Right cardiac atrium (tissue), 5 donors: ENCODE data around the gene ZNF273. TPM values are rescaled to one million over a fixed set of nuclear protein-coding genes. Genes with fewer than 3 reads are reported as not detected.
A peak's percentile ranks its signal among the peaks of the same experiment; 100 is the strongest.
"Not testable (repeated sequence)": the region's sequence is repeated elsewhere in the genome, so short reads cannot be mapped to it uniquely, and the experiment has no call there.

ENCODE experiments used
- ATAC-seq, 2 donors: fragments of 200-7000 bp; cut with Tn5 transposase; one replicate each; pipeline versions ENCODE4 v1.8.0 to v1.9.1; 2020; ENCODE audit warnings: moderate library complexity in 2 of 2, mild to moderate bottlenecking in 1 of 2
- DNase-seq, 3 donors: peaks; one replicate each; pipeline ENCODE4 v3.0.0-alpha.2; 2020
- H3K27ac ChIP-seq: one replicate; pipeline ENCODE4 v1.5.1; 2013; ENCODE audit warnings: mild to moderate bottlenecking, low read length, control low read depth, moderate library complexity
- H3K27me3 ChIP-seq: one replicate; pipeline ENCODE4 v1.6.1; 2013; ENCODE audit not compliant: control insufficient read depth, insufficient read depth
- H3K4me1 ChIP-seq: one replicate; pipeline ENCODE4 v1.6.1; 2013; ENCODE audit warnings: low read length; ENCODE audit not compliant: control insufficient read depth, insufficient read depth
- H3K4me3 ChIP-seq: one replicate; pipeline ENCODE4 v1.5.1; 2013; ENCODE audit warnings: low read length, control low read depth
- H3K9me3 ChIP-seq: one replicate; pipeline ENCODE4 v1.6.1; 2013; ENCODE audit warnings: low read length; ENCODE audit not compliant: control insufficient read depth
- WGBS: extraction: QIAGEN DNeasy Blood & Tissue Kit; methylation state at CpG from one replicate; pipeline ENCODE4 v1.1.7; 2013; 5-methylcytosine and 5-hydroxymethylcytosine counted together
- intact Hi-C, 4 donors: fragments of 100-400 bp; cut with DNase I; formaldehyde crosslinking; loops; one replicate each; pipeline versions ENCODE4 v1.11.0 to v1.14.0; 2022 to 2023
- polyA plus RNA-seq: library from polyadenylated mRNA; stranded (reverse); fragments of 200-250 nt; gene quantifications from one replicate; pipeline ENCODE4 v1.2.3, GENCODE V29; 2013
- total RNA-seq, 4 donors: library from RNA; stranded (reverse); fragmentation: NEBNext Ultra II Directional; extraction: Animal tissue kit (Norgen Biotek cat#: 25700); gene quantifications; one replicate each; pipeline ENCODE4 v1.2.1, GENCODE V29; 2021
- donor health status: healthy with polysubstance abuse.
- donor health status: DM: no; HTN: yes; CAD: no.
- donor health status: DM: no; HTN: no; CAD: no.
- donor health status: DM: no; HTN: yes; CAD: no; lungs with severe emphysema.
- donor health status: DM: yes; HTN: yes; CAD: no.

The ZNF273 gene
- total and polyA plus RNA-seq, 5 donors = 2.6 to 3.9 (median 3.1) TPM

- not testable (repeated sequence) for ATAC-seq, H3K4me3 ChIP-seq, H3K27ac ChIP-seq, H3K4me1 ChIP-seq, H3K27me3 ChIP-seq, DNase-seq, H3K9me3 ChIP-seq
- 50% methylated on average over 9 of the region's 9 CpGs for WGBS
- intact Hi-C loops = loop anchor here in 3 of 4 donors (2.0 to 10.0 kb wide), 3 partner anchors 264 to 356 kb away; no protein-coding TSS in a partner anchor
These were observed 47.6 kb downstream of the ZNF273 start for GRCh38 chr7:64950673-64951072.

- ATAC-seq = peak; percentile 45 to 61
These were observed 48.3 kb downstream of the ZNF273 start for GRCh38 chr7:64951250-64951848.

GRCh38 chr7:64959072-64959747 lies 56.1 kb downstream of the ZNF273 start:
- intact Hi-C loops = loop anchor here in 2 of 4 donors (10.0 kb wide), 2 partner anchors 256 to 346 kb away; no protein-coding TSS in a partner anchor
- Histone ChIP-seq H3K27ac (no peak overlapping the region), H3K4me3 (no peak overlapping the region), H3K9me3 (no peaks in the 10 kb centered on the region), H3K4me1 (no peaks in the 10 kb centered on the region), H3K27me3 (no peaks in the 10 kb centered on the region)
- DNase-seq (no peak), ATAC-seq (peak in 1 of 2 donors; percentile 37)
- 79% methylated on average over 3 of the region's 3 CpGs for WGBS

More at GRCh38 chr7:64951250-64951848, 48.3 kb downstream of the ZNF273 start:
- no peak for DNase-seq
- Histone ChIP-seq H3K4me3 (no peak overlapping the region), H3K27me3 (no peaks in the 10 kb centered on the region), H3K27ac (no peak overlapping the region), H3K9me3 (no peaks in the 10 kb centered on the region), H3K4me1 (no peaks in the 10 kb centered on the region)
- 1% methylated on average over 1 of the region's 1 CpG for WGBS
- intact Hi-C loops = loop anchor here in 3 of 4 donors (2.0 to 10.0 kb wide), 3 partner anchors 263 to 355 kb away; no protein-coding TSS in a partner anchor

- no peaks in the 10 kb centered on the region for H3K4me1 ChIP-seq
- H3K27ac ChIP-seq = no peak overlapping the region
- no peaks in the 10 kb centered on the region for H3K27me3 ChIP-seq
- DNase-seq = no peak
- no peak for ATAC-seq
- intact Hi-C loops = no loop called here
- H3K4me3 ChIP-seq = no peak overlapping the region
- H3K9me3 ChIP-seq = no peaks in the 10 kb centered on the region
These were observed 62.5 kb downstream of the ZNF273 start for GRCh38 chr7:64965594-64965993.

- H3K4me1 ChIP-seq = no peaks in the 10 kb centered on the region
- intact Hi-C loops = no loop called here
- no peak overlapping the region for H3K27ac ChIP-seq
- no peak overlapping the region for H3K4me3 ChIP-seq
- ATAC-seq (no peak), DNase-seq (no peak)
- H3K27me3 ChIP-seq = no peaks in the 10 kb centered on the region
- no peaks in the 10 kb centered on the region for H3K9me3 ChIP-seq
- WGBS = 99% methylated on average over 5 of the region's 5 CpGs
These were observed 75.6 kb downstream of the ZNF273 start for GRCh38 chr7:64978497-64979203.

Other genes with a start within 250 kb of the ZNF273 start
- gene ZNF107, start 237.1 kb upstream of the ZNF273 start, total RNA-seq = 1 to 10 TPM; 1.6 to 3.1 (median 2.7) TPM
- gene ZNF107, start 237.1 kb upstream of the ZNF273 start, polyA plus RNA-seq = 1.3 TPM
- gene ZNF138, start 108.8 kb upstream of the ZNF273 start, total RNA-seq = 1 to 10 TPM; 5.1 to 6.6 (median 5.9) TPM
- gene ZNF138, start 108.8 kb upstream of the ZNF273 start, polyA plus RNA-seq = 4.5 TPM
- gene ZNF117, start 87.8 kb downstream of the ZNF273 start, total RNA-seq = 1 to 10 TPM; 2.5 to 7.6 (median 3.8) TPM
- 3.9 TPM for gene ZNF117, start 87.8 kb downstream of the ZNF273 start, polyA plus RNA-seq
- gene ERV3-1, start 103.4 kb downstream of the ZNF273 start, total RNA-seq = 10 to 100 TPM in 1 of 4 donors, 1 to 10 TPM in 3; 6.1 to 11.8 (median 7.7) TPM
- 4.0 TPM for gene ERV3-1, start 103.4 kb downstream of the ZNF273 start, polyA plus RNA-seq